Fibroblast of lung (primary cell): ENCODE data around the gene EFCAB10.

Source experiments
- EZH2 ChIP-seq: IDR thresholded peaks from 2 replicates; pipeline ENCODE4 v1.5.1; 2012; ENCODE audit warnings: low read length, control low read depth, mild to moderate bottlenecking; ENCODE audit errors: missing control alignments
- TF ChIP-seq, protein P1 (sequence below), 2 donors: IDR thresholded peaks in 1 of 2; conservative IDR thresholded peaks in 1 of 2; 1 replicate in 1 of 2; 2 replicates in 1 of 2; pipeline ENCODE4 v1.5.1; 2011 to 2012; ENCODE audit warnings: low read length in 2 of 2, control low read depth in 1 of 2, inconsistent platforms in 1 of 2, low read depth in 1 of 2, mild to moderate bottlenecking in 1 of 2

DNA sequence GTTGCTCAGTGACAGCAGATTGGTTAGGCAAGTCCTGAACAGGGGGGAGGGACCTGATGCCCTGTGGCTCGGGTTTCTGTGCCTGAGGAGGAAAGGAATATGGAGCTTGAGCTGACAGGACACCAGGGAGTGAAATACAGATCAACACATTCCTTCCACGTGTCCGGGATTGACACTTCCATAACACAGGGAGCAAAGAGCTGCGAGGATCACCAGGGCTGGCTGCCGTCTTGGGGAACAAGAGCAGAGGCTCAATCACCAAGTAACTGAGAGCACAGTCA lies 36.7 kb upstream of the EFCAB10 start:
- no peak for TF ChIP-seq EZH2
- TF ChIP-seq, protein P1, sequence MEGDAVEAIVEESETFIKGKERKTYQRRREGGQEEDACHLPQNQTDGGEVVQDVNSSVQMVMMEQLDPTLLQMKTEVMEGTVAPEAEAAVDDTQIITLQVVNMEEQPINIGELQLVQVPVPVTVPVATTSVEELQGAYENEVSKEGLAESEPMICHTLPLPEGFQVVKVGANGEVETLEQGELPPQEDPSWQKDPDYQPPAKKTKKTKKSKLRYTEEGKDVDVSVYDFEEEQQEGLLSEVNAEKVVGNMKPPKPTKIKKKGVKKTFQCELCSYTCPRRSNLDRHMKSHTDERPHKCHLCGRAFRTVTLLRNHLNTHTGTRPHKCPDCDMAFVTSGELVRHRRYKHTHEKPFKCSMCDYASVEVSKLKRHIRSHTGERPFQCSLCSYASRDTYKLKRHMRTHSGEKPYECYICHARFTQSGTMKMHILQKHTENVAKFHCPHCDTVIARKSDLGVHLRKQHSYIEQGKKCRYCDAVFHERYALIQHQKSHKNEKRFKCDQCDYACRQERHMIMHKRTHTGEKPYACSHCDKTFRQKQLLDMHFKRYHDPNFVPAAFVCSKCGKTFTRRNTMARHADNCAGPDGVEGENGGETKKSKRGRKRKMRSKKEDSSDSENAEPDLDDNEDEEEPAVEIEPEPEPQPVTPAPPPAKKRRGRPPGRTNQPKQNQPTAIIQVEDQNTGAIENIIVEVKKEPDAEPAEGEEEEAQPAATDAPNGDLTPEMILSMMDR (conservative IDR thresholded peaks at IDR 0.05 in 1 of 2, IDR thresholded peaks at IDR 0.05 in 1 of 2; ENCODE audit: low read depth in 1 of 2, low read length in 2 of 2) = no peak
